T-helper 1 cell (primary cell): ENCODE data around the gene IQUB.
A peak's percentile ranks its signal among the peaks of the same experiment; 100 is the strongest.
"Not testable (repeated sequence)": the region's sequence is repeated elsewhere in the genome, so short reads cannot be mapped to it uniquely, and the experiment has no call there.

Experiments used
- DNase-seq, 5 donors: peaks; one replicate each; pipeline ENCODE4 v3.0.0-alpha.2; 2012 to 2020
- total RNA-seq, 4 donors: gene quantifications; one replicate each; lab custom pipeline; 2026; lab: John Stamatoyannopoulos, UW

Gene IQUB
- total RNA-seq: 0 to 0.46 (median 0.25) reads per million in 4 donors

- DNase-seq: peak; percentile 92 to 96 (median 95)
These were observed at the start of gene IQUB for GRCh38 chr7:123534383-123535260. IQUB (minus strand) TSS chr7:123534595; CDS start chr7:123512340, 22,255 bp downstream.

DNA sequence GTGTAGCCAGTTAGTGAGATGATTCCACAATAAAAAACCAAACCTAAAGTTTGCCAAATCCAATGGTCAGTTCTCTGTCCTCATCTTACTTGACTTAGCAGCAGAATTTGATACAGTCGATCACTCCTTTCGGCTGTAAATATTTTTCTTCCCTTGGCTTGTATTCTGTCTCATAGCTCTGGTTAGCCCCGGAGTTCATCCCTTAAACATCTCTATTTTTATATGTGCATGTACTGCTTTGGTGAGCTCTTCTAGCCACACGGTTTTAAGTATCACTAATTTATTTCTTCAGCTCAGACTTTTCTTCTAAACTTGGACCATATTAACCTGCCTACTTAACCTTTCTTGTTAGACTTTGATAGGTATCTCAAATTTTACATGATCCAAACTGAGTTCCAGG, 49.4 kb upstream of the IQUB start:
- DNase-seq: no peak

DNA sequence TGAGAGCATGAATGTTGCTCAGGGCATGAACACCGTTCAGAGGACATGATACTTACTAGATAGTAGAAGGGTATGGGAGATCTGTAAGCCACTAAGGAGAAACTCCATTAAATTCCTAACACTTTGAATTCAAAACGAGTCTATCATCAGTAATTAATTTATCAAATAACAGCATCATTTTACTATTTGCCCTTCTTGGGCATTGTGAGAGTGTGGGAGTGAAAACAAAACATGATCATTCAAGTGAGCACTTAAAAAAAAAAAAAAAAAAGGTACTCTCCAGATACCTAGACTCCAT, 46.7 kb upstream of the IQUB start:
- DNase-seq: no peak

DNA sequence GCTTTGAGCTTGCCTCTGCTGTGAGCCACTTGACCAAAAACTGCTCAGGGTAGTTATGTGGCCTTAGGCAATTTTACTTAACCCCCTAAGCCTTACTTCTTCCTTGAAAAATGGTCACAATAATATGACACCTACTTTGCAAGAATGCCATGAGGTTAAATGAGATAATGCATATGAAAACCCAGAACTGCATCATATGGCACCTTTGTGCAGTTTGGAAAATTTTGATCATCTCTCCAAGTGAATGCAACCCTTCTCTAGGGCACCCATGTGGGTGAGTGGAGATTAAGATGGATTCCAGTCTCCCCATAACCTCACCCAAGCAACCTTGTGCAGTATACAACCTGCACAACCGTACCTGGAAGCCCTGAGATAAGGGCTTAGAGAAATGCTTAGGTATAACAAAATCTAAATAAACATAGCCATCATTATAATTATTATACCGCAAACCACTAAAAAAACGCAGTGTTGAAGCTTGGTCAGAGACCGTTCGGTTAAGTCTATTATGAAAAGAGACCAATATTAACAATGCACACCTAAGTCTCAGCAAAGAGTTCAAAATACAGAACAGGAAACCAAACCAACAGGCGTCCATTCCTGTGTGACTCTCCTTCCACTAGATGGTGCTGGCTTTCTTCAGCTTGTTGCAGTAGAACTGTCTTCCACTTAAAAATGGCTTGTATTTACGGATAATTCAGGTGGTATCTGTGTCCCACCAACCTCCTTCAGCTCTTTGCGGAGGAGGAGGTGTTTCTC, 46.2 kb upstream of the IQUB start:
- DNase-seq: peak in 1 of 5 donors; percentile 3

DNA sequence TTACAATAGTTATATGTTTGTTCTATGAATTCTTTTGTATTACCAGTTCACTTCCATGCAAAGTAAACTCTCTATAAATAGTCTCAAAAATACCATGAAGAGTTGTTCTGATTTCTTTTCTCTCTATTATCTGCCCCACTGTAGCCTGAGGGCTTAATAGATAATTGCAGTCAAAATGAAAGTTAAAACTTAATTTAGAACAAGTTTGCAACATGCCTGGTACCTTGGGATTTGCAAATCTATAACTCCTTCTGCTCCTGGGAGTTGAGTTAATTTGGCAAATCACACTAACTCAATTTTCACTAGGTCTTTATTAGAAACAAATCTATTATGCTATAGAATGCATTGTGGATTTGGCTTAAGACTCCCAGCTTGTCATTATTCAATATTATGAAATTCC, 45.0 kb upstream of the IQUB start:
- no peak for DNase-seq

DNA sequence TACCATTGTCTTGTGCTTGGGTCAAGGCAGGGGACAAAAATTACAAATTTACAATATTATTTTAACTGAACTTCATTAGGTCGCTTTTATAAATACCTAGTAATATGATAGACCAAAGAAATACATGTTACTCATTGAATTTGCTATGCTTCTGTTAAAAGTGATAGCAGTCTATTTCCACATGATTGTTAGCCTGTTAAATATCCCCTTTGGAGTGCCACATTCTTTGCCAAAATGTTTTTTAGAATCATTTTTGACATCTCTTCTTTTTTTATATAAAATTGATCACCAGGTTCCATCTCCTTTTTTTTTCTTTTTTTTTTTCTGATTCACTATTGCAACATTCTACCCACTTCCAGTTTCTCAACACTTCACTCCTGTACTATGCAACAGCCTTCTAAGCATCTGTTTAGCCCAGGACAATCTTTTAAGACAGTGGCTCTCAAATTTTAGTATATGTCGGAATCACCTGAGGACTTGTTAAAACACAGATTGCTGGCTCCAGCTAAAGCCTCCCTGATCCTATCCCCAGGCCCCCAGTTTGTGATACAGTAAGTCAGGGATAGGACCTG, 39.6 kb upstream of the IQUB start:
- DNase-seq: no peak

GRCh38 chr7:123573341-123573740, 38.9 kb upstream of the IQUB start:
- no peak for DNase-seq

DNA sequence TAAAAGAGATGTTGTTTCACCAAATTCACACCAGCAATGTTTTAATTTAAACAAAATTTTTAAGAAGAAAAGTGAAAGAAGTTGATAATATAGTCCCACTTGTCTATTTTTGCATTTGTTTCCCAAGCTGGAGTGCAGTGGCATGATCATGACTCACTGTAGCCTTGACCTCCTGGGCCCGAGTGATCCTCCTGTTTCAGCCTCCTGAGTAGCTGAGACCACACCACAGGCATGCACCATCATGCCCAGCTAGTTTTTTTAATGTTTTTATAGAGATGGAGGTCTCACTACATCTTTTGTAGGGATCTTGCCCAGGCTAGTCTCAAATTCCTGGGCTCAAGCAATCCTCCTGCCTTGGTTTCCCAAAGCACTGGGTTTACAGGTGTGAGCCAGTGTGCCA, 37.3 kb upstream of the IQUB start:
- DNase-seq: no peak

GRCh38 chr7:123571187-123571586, 36.8 kb upstream of the IQUB start:
- DNase-seq: no peak

DNA sequence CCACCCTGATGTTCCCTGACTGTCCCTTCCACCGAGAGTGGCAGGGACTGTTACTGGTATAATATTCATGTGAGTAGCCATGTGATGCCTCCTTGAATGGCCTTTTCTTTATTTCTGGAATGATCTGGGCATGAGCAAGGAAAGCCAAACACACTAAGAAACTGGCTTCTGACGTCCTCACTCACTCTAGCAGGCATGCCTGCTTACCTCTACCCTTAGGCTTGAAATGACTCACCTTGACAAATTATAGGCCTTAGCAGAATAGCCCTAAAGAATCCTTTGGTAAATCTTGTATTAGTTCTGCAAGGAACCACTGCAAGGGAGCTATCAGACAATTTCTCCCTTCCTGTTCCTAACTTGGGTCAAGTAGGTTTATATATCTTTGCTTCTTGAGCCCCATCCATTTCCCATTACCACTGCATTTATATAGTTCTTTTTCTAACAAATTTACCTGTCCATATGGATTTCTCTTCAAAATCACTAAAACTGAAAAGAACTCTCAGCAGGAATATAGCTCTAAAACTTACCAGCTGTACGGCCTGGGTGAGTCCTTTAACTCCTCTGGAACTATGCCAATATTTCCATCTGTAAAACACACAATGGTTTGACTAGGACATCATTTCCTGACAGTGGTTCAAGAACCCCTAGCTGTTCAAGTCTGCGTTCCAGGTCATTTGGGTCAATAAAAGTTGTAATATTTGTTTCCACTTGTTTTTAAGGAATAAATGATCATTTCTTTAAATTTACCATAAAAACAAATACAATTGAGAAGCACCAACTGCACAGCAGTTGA, 36.2 kb upstream of the IQUB start:
- no peak for DNase-seq

DNA sequence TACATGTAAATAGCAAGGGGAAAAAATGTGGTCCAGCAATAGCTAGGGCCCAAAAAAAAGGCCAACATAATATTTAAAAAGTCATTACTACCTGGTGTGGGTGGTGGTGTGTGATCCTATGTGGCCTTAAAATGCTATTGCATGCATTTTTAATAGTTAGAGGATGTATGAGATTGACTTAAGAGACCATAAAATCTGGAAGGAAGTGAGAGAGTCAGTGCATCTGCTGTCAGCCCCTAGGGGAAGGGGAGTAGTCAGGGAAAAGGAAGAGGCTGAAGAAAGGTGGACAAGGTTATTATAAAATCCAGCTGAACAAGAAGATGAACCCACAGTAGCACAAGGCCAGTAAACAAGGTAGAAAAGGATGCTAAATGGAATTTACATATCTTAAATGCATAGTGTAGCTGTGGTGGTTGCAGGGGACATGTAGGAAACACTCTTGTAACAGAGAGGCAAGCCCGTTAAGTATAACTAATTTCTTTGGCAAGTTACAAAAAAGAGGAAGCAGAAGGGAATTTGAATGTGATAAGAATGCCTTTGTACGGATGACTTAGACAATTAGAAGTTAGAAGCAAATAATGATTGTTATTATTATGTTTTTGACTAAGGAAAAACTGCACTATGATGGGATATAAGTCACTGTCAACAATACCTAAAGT, 35.1 kb upstream of the IQUB start:
- no peak for DNase-seq

DNA sequence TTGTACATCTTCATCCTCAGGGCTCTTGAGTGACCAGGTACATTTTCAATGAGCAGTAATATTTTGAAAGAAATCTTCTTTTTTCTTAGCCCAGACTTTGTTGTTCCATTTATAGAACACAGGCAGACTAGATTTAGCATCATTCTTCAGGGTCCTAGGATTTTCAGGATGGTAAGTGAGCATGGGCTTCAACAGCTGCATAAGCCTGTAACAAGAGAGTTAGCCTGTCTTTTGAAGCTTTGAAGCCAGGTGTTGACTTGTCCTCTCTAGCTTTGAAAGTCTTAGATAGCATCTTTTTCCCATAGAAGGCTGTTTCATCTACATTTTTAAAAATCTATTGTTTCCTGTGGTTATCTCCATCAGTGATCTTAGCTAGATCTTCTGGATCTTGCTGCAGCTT, 27.7 kb upstream of the IQUB start:
- no peak for DNase-seq

- no peak for DNase-seq
These were observed 24.0 kb upstream of the IQUB start for GRCh38 chr7:123558289-123558874.

DNA sequence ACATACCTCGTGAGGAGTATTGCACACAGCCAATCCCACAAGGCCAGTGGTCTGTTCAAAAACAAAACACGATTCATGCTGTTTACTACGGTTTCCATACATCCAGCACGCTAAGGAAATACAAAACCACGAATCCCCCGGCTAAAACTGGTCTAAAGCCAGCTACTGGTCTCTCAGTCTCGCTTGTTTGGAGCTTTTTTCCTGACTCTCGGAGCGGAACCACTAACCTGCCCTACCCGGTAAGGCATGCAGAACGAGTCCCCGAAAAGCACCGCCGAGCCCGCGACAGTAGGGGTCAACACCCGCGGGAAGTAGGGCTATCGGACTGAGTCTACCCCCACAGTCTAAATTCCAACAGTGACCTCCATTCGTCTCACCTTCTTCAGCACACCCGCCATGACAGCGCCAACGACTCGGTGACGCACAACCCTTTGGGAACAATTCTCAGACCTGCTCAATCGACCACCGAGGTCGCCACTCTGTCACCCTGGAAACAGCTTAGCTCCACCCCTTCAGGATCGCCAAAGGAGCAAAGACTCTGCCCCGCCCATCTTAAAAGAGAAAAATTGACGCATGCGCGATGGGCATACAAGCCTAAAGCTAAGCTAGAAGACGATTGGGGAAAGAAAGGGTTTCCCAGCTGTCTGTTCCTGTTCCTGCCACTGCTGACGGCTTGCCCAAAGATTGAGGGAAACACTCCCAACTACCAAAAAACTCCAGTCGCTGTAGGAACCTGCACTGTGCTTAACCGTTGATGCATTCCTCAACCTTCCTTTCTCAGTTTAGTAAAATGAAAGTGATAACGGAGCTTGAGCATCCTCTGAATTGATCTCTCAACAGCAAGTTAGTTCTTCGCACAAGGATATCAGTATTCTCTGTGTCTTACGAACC, 23.2 kb upstream of the IQUB start, which contains the start of gene NDUFA5:
TSS of gene NDUFA5 (minus strand) at position 421 of the 891 bp plus-strand sequence. CDS start at position 398, 23 bp downstream.
- DNase-seq: peak; percentile 90 to 98 (median 97)

DNA sequence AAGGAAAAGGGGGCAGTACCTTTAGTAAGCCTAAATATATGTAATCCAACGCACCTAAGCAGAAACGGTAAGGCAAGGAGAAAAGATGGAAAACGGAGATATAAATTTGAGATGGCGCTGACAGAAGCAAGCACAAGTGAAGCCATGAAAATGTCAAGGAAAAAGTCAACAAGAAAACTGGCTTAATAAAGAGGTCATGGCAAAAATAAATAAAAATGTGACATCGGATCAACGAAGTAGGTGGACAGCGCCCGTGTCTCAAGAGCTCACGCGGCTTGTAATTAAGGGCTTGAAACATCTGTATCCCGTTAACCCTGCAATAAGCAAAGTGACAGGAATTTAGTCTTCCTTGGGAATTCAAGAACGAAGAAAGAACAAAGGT, 22.6 kb upstream of the IQUB start:
- no peak for DNase-seq

DNA sequence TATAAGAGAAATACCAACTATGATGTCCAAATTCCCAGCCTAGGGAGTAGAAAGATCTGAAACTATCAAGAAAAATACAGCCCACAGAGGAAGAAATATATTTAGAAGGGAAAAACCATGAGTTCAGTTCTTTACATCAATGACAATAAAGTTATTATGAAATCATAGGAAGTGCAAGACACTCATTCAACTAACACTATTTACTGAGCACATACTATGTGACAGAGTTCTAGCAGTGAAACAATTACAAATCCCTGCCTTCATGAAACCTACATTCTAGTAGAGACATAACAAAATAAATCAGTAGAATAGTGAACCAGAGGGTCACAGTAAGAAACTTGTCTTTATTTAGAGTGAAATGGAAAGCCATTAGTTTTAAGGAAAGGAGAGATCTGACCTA, 21.1 kb upstream of the IQUB start:
- DNase-seq: no peak

- DNase-seq: no peak
These were observed 18.8 kb upstream of the IQUB start for GRCh38 chr7:123553159-123553558.

GRCh38 chr7:123552641-123553040, 18.2 kb upstream of the IQUB start:
- no peak for DNase-seq

DNA sequence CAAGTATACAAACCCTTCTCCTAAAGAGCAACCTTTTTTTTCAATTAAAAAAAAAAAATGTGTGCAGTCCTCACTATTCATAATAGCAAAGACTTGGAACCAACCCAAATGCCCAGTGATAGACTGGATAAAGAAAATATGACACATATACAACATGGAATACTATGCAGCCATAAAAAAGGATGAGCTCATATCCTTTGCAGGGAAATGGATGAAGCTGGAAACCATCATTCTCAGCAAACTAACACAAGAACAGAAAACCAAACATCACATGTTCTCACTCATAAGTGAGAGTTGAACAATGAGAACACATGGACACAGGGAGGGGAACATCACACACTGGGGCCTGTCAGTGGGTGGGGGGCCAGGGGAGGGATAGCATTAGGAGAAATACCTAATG, 17.7 kb upstream of the IQUB start:
- not testable (repeated sequence) for DNase-seq

GRCh38 chr7:123548406-123548805, 14.0 kb upstream of the IQUB start:
- DNase-seq: no peak

- DNase-seq: no peak
These were observed 5.5 kb upstream of the IQUB start for GRCh38 chr7:123539871-123540270.
